Chondrocyte (in vitro differentiated cells): ENCODE results near the gene WSB2. TPM values are rescaled to one million over a fixed set of nuclear protein-coding genes. Genes with fewer than 3 reads are reported as not detected.

Experiments
- DNase-seq: peaks from one replicate; pipeline ENCODE4 v3.0.0; 2021; ENCODE audit warnings: mixed read lengths, low spot score
- H3K27ac Mint-ChIP-seq: one replicate; pipeline ENCODE4 v1.8.0; 2021; ENCODE audit warnings: mild to moderate bottlenecking, moderate library complexity, mixed read lengths; ENCODE audit not compliant: unreplicated experiment
- H3K27me3 Mint-ChIP-seq: 2 replicates; pipeline ENCODE4 v1.8.0; 2021; ENCODE audit warnings: low read depth, mixed read lengths
- H3K36me3 Mint-ChIP-seq: 2 replicates; pipeline ENCODE4 v1.8.0; 2021; ENCODE audit warnings: low read depth, mixed read lengths
- H3K4me1 Mint-ChIP-seq: 2 replicates; pipeline ENCODE4 v1.8.0; 2021; ENCODE audit warnings: low read depth, mild to moderate bottlenecking, mixed read lengths
- H3K4me3 Mint-ChIP-seq: one replicate; pipeline ENCODE4 v1.8.0; 2021; ENCODE audit warnings: mild to moderate bottlenecking, moderate library complexity, mixed read lengths; ENCODE audit not compliant: unreplicated experiment
- H3K9me3 Mint-ChIP-seq: 2 replicates; pipeline ENCODE4 v1.8.0; 2021; ENCODE audit warnings: low read depth, mixed read lengths
- CTCF ChIP-seq: fragments of 200-600 bp; sonication (generic); IDR thresholded peaks from 2 replicates; pipeline ENCODE4 v1.5.0; 2021; ENCODE audit warnings: antibody characterized with exemption, mild to moderate bottlenecking, moderate library complexity
- total RNA-seq: library from RNA; stranded (reverse); gene quantifications from 3 replicates; pipeline ENCODE4 v1.2.1, GENCODE V29; 2021

Gene WSB2
- total RNA-seq, 1 donor from 2014 or later = 124 TPM

GRCh38 chr12:118063576-118064391 lies 2.8 kb upstream of the WSB2 start:
- Mint-ChIP-seq H3K4me1 (peaks cover 43% of the 10 kb centered on the region), H3K36me3 (no peaks in the 10 kb centered on the region), H3K27ac (peak overlapping the region; percentile 92), H3K4me3 (no peak overlapping the region), H3K27me3 (no peaks in the 10 kb centered on the region), H3K9me3 (no peaks in the 10 kb centered on the region)
- TF ChIP-seq CTCF = no peak
- no peak for DNase-seq

GRCh38 chr12:118061873-118062843 lies 1.2 kb upstream of the WSB2 start:
- Mint-ChIP-seq H3K27ac (peak overlapping the region; percentile 91), H3K4me3 (peak overlapping the region; percentile 78), H3K27me3 (no peaks in the 10 kb centered on the region), H3K4me1 (peaks cover 45% of the 10 kb centered on the region), H3K9me3 (no peaks in the 10 kb centered on the region), H3K36me3 (no peaks in the 10 kb centered on the region)
- TF ChIP-seq CTCF = no peak
- peak; percentile 46 for DNase-seq

DNA sequence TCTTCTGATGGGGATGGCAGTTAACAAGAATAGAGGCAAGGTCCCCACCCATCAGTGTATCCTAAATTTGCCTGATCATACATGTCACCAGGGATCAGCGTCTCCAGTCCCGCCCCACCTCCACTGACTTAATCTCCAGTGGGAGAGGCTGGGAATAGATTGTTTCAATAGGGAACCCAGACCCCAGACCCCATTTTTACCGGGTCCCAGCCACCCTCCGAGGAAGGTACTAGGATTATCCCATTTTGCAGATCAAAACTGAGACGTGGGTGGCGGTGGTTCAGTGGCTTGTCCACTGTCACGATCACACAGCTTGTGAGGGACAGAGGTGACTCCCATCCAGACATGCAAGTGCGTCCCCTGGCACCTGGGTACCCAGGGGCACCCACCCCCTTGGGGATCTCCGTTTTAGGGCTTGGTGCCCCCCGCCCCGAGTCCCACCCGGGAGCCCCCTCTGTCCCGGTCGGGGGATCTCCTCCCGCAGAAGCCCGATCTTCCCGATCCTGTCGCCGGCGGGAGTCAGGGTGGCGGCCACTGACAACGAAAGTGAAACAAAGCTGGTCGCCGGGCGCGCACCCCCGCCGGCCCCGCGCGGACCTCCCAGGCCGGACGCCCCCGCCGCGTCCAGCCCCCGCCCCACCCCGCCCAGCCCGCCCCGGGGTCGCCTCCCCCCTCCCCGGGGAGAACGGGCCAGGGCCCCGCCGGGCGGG lies 523 bp downstream of the WSB2 start:
- H3K4me1 Mint-ChIP-seq = peaks cover 55% of the 10 kb centered on the region
- H3K4me3 Mint-ChIP-seq = peak overlapping the region; percentile 86
- no peak for DNase-seq

DNA sequence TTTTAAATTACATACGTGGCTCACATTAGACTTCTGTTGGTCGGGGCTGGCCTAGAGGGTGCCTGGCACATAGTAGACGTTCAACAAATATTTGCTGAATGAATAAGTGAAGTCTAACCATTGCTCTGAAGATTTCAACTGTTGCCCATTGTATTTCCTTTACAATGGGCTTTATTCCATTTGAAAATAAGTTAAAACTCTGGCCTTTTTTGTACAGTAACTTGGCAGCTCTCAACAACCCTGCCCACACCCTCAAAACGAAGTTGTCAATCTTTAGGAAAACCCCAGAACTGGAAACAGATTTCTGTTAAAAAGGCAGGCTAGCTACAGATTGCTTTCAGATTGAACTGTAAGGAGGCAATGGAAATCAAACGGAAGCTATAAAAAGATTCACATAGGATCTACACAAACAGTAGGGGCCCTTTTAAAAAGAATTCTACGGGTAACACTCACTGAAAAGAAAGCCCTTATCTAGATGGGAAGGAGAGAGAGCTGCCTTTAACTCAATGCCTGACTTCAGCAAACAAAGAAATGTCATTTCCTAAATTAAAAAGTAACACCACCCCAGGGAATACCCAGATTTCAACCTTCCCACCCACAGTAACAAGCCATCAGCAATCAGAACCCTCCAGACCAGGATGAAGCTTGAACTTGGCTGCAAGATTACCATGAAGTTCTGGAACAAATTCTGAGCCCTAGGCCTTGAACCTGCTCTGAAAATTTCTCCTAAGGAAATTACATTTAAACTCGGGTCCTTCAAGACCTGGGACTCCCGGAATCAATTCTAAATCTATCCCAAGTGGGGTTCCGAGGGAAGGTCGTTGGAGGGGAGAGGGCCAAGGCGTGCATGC lies 1.4 kb downstream of the WSB2 start:
- H3K4me1 Mint-ChIP-seq = peaks cover 55% of the 10 kb centered on the region
- no peak for TF ChIP-seq CTCF
- no peaks in the 10 kb centered on the region for H3K27me3 Mint-ChIP-seq
- no peaks in the 10 kb centered on the region for H3K36me3 Mint-ChIP-seq
- DNase-seq = no peak
- H3K9me3 Mint-ChIP-seq = no peaks in the 10 kb centered on the region
- H3K4me3 Mint-ChIP-seq = peak overlapping the region; percentile 86
- H3K27ac Mint-ChIP-seq = peak overlapping the region; percentile 95

More for the DNA sequence above, 523 bp downstream of the WSB2 start:
- H3K27me3 Mint-ChIP-seq = no peaks in the 10 kb centered on the region
- no peaks in the 10 kb centered on the region for H3K36me3 Mint-ChIP-seq
- TF ChIP-seq CTCF = no peak
- peak overlapping the region; percentile 95 for H3K27ac Mint-ChIP-seq
- no peaks in the 10 kb centered on the region for H3K9me3 Mint-ChIP-seq
